Kidney epithelial cell (primary cell): ENCODE measurements around the gene NECTIN1. TPM values are rescaled to one million over a fixed set of nuclear protein-coding genes. Genes with fewer than 3 reads are reported as not detected.
A peak's percentile ranks its signal among the peaks of the same experiment; 100 is the strongest.

ENCODE experiments used
- DNase-seq: peaks from one replicate; pipeline ENCODE4 v3.0.0-alpha.2; 2010; ENCODE audit warnings: low read depth
- H3K27me3 ChIP-seq: 2 replicates; pipeline ENCODE4 v1.6.0; 2011; ENCODE audit warnings: low read length; ENCODE audit not compliant: control insufficient read depth, insufficient read depth
- H3K36me3 ChIP-seq: 2 replicates; pipeline ENCODE4 v1.5.1; 2011; ENCODE audit warnings: low read length; ENCODE audit not compliant: control insufficient read depth, insufficient read depth
- H3K4me3 ChIP-seq: 2 replicates; pipeline ENCODE4 v1.5.1; 2011; ENCODE audit warnings: low read depth, mild to moderate bottlenecking, control low read depth, low read length
- total RNA-seq: library from RNA; depleted of rRNA; stranded (reverse); fragments of >200 nt; gene quantifications from 2 replicates; pipeline ENCODE4 v1.2.3, GENCODE V29; 2015
- TF ChIP-seq, protein P1 (sequence below): IDR thresholded peaks from 2 replicates; pipeline ENCODE4 v1.5.1; 2011; ENCODE audit warnings: mild to moderate bottlenecking, moderate library complexity, low read length, control low read depth, inconsistent platforms; ENCODE audit not compliant: insufficient read depth, poor library complexity, severe bottlenecking

Gene NECTIN1
- total RNA-seq, 1 donor from 2014 or later, result 15.0 TPM

DNA sequence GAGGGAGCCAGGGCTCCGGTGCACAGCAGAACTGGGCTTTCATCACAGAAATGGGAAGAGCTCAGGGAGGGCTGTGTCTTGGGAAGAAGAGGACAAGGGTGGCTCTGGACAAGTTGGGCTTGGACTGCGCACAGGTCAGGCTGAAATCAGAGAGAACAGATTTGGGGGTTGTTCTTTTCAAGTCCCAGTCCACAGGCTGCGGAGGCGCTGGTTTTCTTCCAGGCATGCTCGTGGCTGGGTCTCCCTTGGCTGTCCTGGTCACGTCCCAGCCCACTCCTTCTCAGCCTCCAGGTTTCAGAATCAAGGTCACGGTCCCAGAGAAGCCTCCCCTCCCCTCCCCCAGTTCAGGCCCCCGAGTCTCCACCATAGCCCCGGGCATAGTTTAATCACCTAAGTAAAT is 17.0 kb downstream of the NECTIN1 start:
- TF ChIP-seq, protein P1, sequence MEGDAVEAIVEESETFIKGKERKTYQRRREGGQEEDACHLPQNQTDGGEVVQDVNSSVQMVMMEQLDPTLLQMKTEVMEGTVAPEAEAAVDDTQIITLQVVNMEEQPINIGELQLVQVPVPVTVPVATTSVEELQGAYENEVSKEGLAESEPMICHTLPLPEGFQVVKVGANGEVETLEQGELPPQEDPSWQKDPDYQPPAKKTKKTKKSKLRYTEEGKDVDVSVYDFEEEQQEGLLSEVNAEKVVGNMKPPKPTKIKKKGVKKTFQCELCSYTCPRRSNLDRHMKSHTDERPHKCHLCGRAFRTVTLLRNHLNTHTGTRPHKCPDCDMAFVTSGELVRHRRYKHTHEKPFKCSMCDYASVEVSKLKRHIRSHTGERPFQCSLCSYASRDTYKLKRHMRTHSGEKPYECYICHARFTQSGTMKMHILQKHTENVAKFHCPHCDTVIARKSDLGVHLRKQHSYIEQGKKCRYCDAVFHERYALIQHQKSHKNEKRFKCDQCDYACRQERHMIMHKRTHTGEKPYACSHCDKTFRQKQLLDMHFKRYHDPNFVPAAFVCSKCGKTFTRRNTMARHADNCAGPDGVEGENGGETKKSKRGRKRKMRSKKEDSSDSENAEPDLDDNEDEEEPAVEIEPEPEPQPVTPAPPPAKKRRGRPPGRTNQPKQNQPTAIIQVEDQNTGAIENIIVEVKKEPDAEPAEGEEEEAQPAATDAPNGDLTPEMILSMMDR, result no peak
- no peak for DNase-seq
- no peaks in the 10 kb centered on the region for H3K36me3 ChIP-seq

GRCh38 chr11:119711476-119711875 is 17.5 kb downstream of the NECTIN1 start:
- H3K36me3 ChIP-seq, result no peaks in the 10 kb centered on the region
- no peak for DNase-seq
- TF ChIP-seq, protein P1, result no peak
- H3K4me3 ChIP-seq, result no peak overlapping the region
- no peaks in the 10 kb centered on the region for H3K27me3 ChIP-seq

More for the DNA sequence above, 17.0 kb downstream of the NECTIN1 start:
- Histone ChIP-seq H3K27me3 (no peaks in the 10 kb centered on the region), H3K4me3 (no peak overlapping the region)

DNA sequence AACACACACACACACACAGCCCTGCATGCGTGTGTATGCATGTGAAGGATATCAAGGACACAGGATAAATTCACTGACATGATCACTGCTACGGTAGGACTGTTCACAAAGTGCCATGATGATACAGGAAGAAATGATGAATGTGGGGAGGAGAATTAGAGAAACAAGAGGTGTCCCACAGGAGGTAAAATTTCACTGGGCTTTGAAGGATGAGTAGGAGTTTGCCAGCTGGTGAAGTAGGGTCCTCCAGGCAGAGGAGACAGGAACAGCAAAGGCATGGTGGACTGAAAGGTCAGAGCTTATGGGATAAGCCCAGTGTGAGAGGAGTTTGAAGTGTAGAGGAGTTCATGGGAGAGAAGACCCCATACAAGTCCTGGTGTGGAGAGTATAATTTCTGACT is 18.6 kb downstream of the NECTIN1 start:
- H3K27me3 ChIP-seq, result no peaks in the 10 kb centered on the region
- H3K4me3 ChIP-seq, result no peak overlapping the region
- TF ChIP-seq, protein P1, result no peak
- H3K36me3 ChIP-seq, result no peaks in the 10 kb centered on the region
- DNase-seq, result no peak

GRCh38 chr11:119709638-119710346 is 19.2 kb downstream of the NECTIN1 start:
- Histone ChIP-seq H3K4me3 (no peak overlapping the region), H3K27me3 (no peaks in the 10 kb centered on the region), H3K36me3 (no peaks in the 10 kb centered on the region)
- TF ChIP-seq, protein P1, result no peak
- peak; percentile 45 for DNase-seq

DNA sequence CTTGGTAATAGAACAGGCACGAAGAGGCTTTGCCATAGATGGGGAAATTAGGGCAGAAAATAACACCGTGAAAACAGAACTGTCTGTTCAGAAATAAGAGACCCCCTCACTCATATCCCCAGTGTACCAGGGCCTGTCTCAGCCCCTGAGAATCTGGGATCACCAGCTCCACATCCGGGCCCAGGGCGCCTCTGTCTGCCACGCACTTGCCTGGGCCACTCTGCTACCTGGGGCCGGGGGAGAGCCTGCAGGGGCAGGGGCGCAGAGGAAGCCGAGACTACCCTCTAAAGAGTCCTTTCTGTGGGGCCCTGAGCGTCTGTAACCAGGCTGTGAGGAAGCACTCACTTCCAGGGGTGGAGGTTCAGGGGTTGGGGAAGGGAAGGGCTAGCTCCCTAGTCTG is 19.8 kb downstream of the NECTIN1 start:
- no peak for DNase-seq
- TF ChIP-seq, protein P1, result no peak
- Histone ChIP-seq H3K36me3 (no peaks in the 10 kb centered on the region), H3K4me3 (no peak overlapping the region), H3K27me3 (no peaks in the 10 kb centered on the region)

DNA sequence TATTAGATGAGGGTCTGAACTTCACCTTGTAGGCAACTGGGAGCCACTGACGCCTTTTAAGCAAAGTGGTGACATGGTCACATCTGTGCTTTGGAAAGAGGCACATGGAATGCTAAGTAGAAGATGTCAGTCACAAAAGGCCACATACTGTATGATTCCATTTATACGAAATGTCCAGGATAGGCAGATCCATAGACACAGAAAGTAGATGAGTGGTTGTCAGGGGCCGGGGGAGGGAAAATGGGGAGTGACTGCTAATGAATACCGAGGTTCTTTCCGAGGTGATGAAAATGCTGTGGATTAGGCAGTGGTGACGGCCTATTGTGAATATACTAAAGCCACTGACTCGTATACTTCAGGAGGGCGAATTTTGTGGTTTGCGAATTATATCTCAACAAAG is 20.6 kb downstream of the NECTIN1 start:
- DNase-seq, result no peak
- no peaks in the 10 kb centered on the region for H3K27me3 ChIP-seq
- TF ChIP-seq, protein P1, result no peak
- H3K4me3 ChIP-seq, result no peak overlapping the region
- no peaks in the 10 kb centered on the region for H3K36me3 ChIP-seq
